Stimulated activated CD8-positive, alpha-beta memory T cell treated with anti-CD3 and anti-CD28 coated beads, Interleukin-4, amount 100 ng/mL, for 48 hours (primary cell): Measurements from ENCODE around the gene ANKRD17.

Source experiments
- DNase-seq: peaks from one replicate; pipeline ENCODE4 v3.0.0-alpha.2; 2020

ANKRD17 gene

DNA sequence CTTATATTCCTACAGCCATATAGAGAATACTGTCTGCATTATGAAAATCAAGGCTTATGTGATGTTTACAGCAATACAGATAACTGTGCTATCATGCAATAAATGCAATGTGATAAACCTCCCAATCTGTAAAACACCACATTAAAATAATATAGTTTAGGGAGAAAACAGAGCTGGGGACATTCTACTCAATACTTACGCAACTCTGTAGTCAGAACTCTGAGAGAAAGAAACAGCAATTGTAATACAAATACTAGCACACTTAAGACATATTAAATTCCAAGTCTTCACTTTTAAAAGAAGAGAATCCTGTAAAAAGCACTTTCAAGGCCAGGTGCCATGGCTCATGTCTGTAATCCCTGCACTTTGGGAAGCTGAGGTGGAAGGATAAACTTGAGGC lies 61.4 kb downstream of the ANKRD17 start:
- DNase-seq: no peak

- no peak for DNase-seq
These were observed 64.5 kb downstream of the ANKRD17 start for GRCh38 chr4:73194064-73194463.

GRCh38 chr4:73193659-73194058 lies 64.9 kb downstream of the ANKRD17 start:
- no peak for DNase-seq

- no peak for DNase-seq
These were observed 65.4 kb downstream of the ANKRD17 start for GRCh38 chr4:73193155-73193554.

GRCh38 chr4:73189274-73189810 lies 69.3 kb downstream of the ANKRD17 start:
- no peak for DNase-seq

- no peak for DNase-seq
These were observed 71.3 kb downstream of the ANKRD17 start for GRCh38 chr4:73187325-73187724.

- DNase-seq: no peak
These were observed 72.7 kb downstream of the ANKRD17 start for GRCh38 chr4:73185903-73186302.

DNA sequence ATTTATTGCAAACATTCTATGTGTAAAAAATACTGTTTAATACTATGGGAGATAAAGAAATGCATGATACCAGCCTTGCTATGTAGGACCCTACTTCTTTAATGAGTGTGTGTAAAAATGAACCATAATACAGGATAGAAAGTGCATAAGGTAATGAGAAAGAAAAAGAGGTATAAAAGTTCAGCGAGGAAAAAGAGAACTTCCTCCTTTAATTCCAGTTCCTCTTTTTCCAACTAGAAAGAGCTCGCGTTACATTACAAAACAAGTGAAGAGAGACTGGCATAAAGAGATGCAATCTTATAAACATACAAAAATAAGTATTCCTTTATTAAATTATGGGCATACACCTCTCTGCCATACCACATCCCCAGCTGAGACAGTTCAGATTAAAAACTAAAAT lies 77.4 kb downstream of the ANKRD17 start:
- DNase-seq: no peak

- no peak for DNase-seq
These were observed 80.2 kb downstream of the ANKRD17 start for GRCh38 chr4:73178389-73178788.

- no peak for DNase-seq
These were observed 86.4 kb downstream of the ANKRD17 start for GRCh38 chr4:73172161-73172560.

GRCh38 chr4:73170518-73171198 lies 87.9 kb downstream of the ANKRD17 start:
- DNase-seq: no peak

- DNase-seq: no peak
These were observed 92.4 kb downstream of the ANKRD17 start for GRCh38 chr4:73166212-73166611.

DNA sequence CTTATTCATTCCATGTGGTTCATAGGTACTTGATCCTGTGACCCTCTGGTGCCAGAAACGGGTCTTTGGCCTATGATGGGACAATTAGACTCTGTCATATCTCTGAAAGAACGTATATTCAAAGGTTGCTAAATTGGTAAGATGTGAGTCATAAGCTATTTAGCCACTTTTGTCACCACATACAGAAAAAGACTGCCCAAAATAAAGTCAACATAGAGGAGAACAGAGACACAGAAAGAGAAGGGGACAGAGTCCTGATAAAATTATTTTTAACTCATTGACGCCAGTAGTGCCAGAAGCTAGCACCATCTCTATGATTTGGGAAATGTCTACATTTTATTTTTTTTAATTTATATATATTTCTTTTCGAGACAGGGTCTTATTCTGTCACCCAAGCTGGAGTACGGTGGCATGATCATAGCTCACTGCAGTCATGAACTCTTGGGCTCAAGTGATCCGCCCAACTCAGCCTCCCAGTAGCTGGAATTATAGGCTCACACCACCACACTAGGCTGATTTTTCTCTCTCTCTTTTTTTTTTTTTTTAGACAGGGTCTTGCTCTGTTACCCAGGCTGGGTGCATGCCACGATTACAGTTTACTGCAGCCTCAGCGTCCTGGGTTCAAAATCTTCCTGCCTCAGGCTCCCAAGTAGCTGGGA lies 96.9 kb downstream of the ANKRD17 start:
- no peak for DNase-seq

DNA sequence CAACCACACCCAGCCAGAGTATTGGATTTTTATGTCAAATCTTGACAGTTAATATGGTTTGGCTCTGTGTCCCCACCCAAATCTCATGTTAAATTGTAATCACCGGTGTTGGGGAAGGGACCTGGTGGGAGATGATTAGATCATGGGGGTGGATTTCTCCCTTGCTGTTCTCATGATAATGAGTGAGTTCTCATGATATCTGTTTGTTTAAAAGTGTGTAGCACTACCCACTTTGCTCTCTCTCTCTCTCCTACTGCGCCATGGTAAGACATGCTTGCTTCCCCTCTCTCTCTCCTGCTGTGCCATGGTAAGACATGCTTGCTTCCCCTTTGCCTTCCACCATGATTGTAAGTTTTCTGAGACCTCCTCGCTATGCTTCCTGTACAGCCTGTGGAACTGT lies 102.2 kb downstream of the ANKRD17 start:
- no peak for DNase-seq

- no peak for DNase-seq
These were observed 105.7 kb downstream of the ANKRD17 start for GRCh38 chr4:73152893-73153292.

GRCh38 chr4:73142995-73143547 lies 115.5 kb downstream of the ANKRD17 start:
- DNase-seq: no peak

- no peak for DNase-seq
These were observed 118.6 kb downstream of the ANKRD17 start for GRCh38 chr4:73139991-73140390.

GRCh38 chr4:73139245-73139644 lies 119.4 kb downstream of the ANKRD17 start:
- no peak for DNase-seq

- no peak for DNase-seq
These were observed 121.5 kb downstream of the ANKRD17 start for GRCh38 chr4:73137121-73137520.

- DNase-seq: no peak
These were observed 124.8 kb downstream of the ANKRD17 start for GRCh38 chr4:73133784-73134183.

DNA sequence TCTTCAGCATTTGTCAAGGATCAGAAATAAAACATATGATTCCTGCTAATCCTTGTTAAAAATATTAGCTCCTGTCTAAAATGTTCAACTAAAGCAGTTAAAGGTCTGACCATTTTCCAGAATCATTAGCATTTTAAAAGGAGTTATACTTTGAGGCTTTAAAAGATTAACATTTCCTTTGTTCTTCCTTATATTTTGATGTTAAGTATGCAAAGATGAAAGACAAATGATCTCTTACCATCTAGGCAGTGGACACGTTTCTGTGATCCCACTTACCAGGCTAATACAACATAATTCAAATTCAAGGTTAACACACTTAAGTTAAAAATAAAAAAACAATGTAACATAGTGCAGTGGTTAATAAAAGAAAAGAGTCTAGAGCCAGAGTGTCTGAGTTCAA lies 127.3 kb downstream of the ANKRD17 start:
- DNase-seq: no peak

GRCh38 chr4:73129319-73129718 lies 129.3 kb downstream of the ANKRD17 start:
- no peak for DNase-seq

- DNase-seq: no peak
These were observed 130.7 kb downstream of the ANKRD17 start for GRCh38 chr4:73127839-73128453.

GRCh38 chr4:73109493-73109892 lies 149.1 kb downstream of the ANKRD17 start:
- DNase-seq: no peak
